H1 (cell line): Measurements from ENCODE around the gene TMEM108. TPM values are rescaled to one million over a fixed set of nuclear protein-coding genes. Genes with fewer than 3 reads are reported as not detected.

Source experiments
- CTCF ChIA-PET: fragments of 300-600 bp; sonication (Branson Sonifier 250); formaldehyde crosslinking; loops from one replicate; lab custom pipeline; 2021; ENCODE audit not compliant: partially characterized antibody; lab: Charles Lee
- POLR2A ChIA-PET: fragments of 300-600 bp; sonication (Branson Sonifier 250); formaldehyde crosslinking; loops from one replicate; lab custom pipeline; 2021; ENCODE audit warnings: inconsistent platforms; ENCODE audit not compliant: partially characterized antibody; lab: Charles Lee
- DNase-seq, 2 experiments: peaks; one replicate each; pipeline versions ENCODE4 v3.0.0 to v3.0.0-alpha.2; 2010 to 2022; ENCODE audit warnings: low spot score in 2 of 2, low read depth in 1 of 2, mixed read lengths in 1 of 2
- FAIRE-seq: peaks from 2 replicates; lab custom pipeline; 2011; peaks lifted over from hg19 to GRCh38; lab: Jason Lieb, UNC
- H2AFZ ChIP-seq: 2 replicates; pipeline ENCODE4 v1.8.1; 2012; ENCODE audit warnings: low read length, inconsistent platforms
- H2AK5ac ChIP-seq: 2 replicates; pipeline ENCODE4 v1.6.1; 2013; ENCODE audit warnings: low read depth, low read length
- H2BK120ac ChIP-seq: replicated peaks from 2 replicates; pipeline ENCODE3; 2013; ENCODE audit warnings: low read depth, low read length, inconsistent platforms
- H2BK12ac ChIP-seq: 2 replicates; pipeline ENCODE4 v1.6.1; 2013; ENCODE audit warnings: low read depth, low read length
- H2BK15ac ChIP-seq: 2 replicates; pipeline ENCODE4 v1.6.1; 2013; ENCODE audit warnings: low read length
- H2BK20ac ChIP-seq: 2 replicates; pipeline ENCODE4 v1.6.1; 2013; ENCODE audit warnings: low read length
- H2BK5ac ChIP-seq: 2 replicates; pipeline ENCODE4 v1.6.1; 2013; ENCODE audit warnings: low read depth, low read length
- H3K14ac ChIP-seq: 2 replicates; pipeline ENCODE4 v1.6.1; 2013; ENCODE audit warnings: inconsistent platforms; ENCODE audit not compliant: insufficient read length
- H3K18ac ChIP-seq: 2 replicates; pipeline ENCODE4 v1.6.1; 2013; ENCODE audit warnings: low read length; ENCODE audit errors: extremely low read depth
- H3K23ac ChIP-seq: 2 replicates; pipeline ENCODE4 v1.6.1; 2013; ENCODE audit warnings: inconsistent platforms; ENCODE audit not compliant: insufficient read length
- H3K23me2 ChIP-seq: 2 replicates; pipeline ENCODE4 v1.6.1; 2013; ENCODE audit warnings: low read depth, low read length
- H3K27ac ChIP-seq: 2 replicates; pipeline ENCODE4 v1.6.1; 2011; ENCODE audit warnings: low read depth, low read length, inconsistent platforms
- H3K27me3 ChIP-seq, 4 experiments: replicated peaks in 1 of 4; 1 replicate in 1 of 4; 2 replicates in 3 of 4; pipeline versions ENCODE4 v1.6.1 to v1.8.1; 2011 to 2013; ENCODE audit warnings: low read length in 3 of 4, mild to moderate bottlenecking in 3 of 4, inconsistent platforms in 2 of 4, mixed read lengths in 2 of 4, moderate library complexity in 1 of 4; ENCODE audit not compliant: control insufficient read depth in 3 of 4, insufficient read depth in 3 of 4; ENCODE audit errors: extremely low read depth in 1 of 4
- H3K36me3 ChIP-seq, 4 experiments: 2 replicates each; pipeline versions ENCODE4 v1.6.1 to v1.8.1; 2011 to 2013; ENCODE audit warnings: mild to moderate bottlenecking in 4 of 4, low read length in 3 of 4, moderate library complexity in 2 of 4, control low read depth in 1 of 4, inconsistent platforms in 1 of 4; ENCODE audit not compliant: insufficient read depth in 4 of 4, control insufficient read depth in 2 of 4
- H3K4ac ChIP-seq: replicated peaks from 2 replicates; pipeline ENCODE3; 2013; ENCODE audit warnings: low read length, low read depth, mixed read lengths, inconsistent platforms; ENCODE audit not compliant: insufficient read length
- H3K4me1 ChIP-seq, 4 experiments: replicated peaks in 1 of 4; 1 replicate in 1 of 4; 2 replicates in 3 of 4; pipeline versions ENCODE4 v1.6.1 to v1.8.1; 2011 to 2013; ENCODE audit warnings: low read length in 3 of 4, inconsistent platforms in 2 of 4, mixed read lengths in 1 of 4; ENCODE audit not compliant: insufficient read depth in 4 of 4, control insufficient read depth in 3 of 4
- H3K4me2 ChIP-seq, 2 experiments: 2 replicates each; pipeline versions ENCODE4 v1.6.1 to v1.8.1; 2011 to 2013; ENCODE audit warnings: low read depth in 2 of 2, low read length in 2 of 2, control low read depth in 1 of 2, inconsistent platforms in 1 of 2, mild to moderate bottlenecking in 1 of 2; ENCODE audit not compliant: insufficient read depth in 1 of 2
- H3K4me3 ChIP-seq, 4 experiments: fragments of 200-600, 300-600 bp in 1 of 4; sonication (generic), shearing (Covaris generic), sonication (Bioruptor Twin) in 1 of 4; 2 replicates each; pipeline versions ENCODE4 v1.5.1 to v1.8.1; 2011 to 2016; ENCODE audit warnings: low read length in 4 of 4, low read depth in 3 of 4, control low read depth in 2 of 4, inconsistent platforms in 2 of 4, mild to moderate bottlenecking in 2 of 4, mixed read lengths in 1 of 4, moderate library complexity in 1 of 4; ENCODE audit not compliant: insufficient read depth in 2 of 4; ENCODE audit errors: extremely low read depth in 1 of 4
- H3K56ac ChIP-seq: replicated peaks from 2 replicates; pipeline ENCODE3; 2013; ENCODE audit warnings: low read depth, mild to moderate bottlenecking, mixed read lengths, low read length, inconsistent platforms; ENCODE audit not compliant: insufficient read length
- H3K79me1 ChIP-seq: 2 replicates; pipeline ENCODE4 v1.6.1; 2013; ENCODE audit warnings: low read depth, low read length, control low read depth
- H3K79me2 ChIP-seq, 2 experiments: 2 replicates each; pipeline versions ENCODE4 v1.6.1 to v1.8.1; 2012 to 2013; ENCODE audit warnings: low read length in 2 of 2, mild to moderate bottlenecking in 2 of 2, inconsistent platforms in 1 of 2; ENCODE audit not compliant: insufficient read depth in 2 of 2, control insufficient read depth in 1 of 2
- H3K9ac ChIP-seq, 4 experiments: replicated peaks in 1 of 4; 1 replicate in 1 of 4; 2 replicates in 3 of 4; pipeline versions ENCODE4 v1.6.1 to v1.8.1; 2011 to 2013; ENCODE audit warnings: low read depth in 3 of 4, low read length in 3 of 4, control low read depth in 2 of 4, mild to moderate bottlenecking in 2 of 4, moderate library complexity in 2 of 4, inconsistent platforms in 1 of 4; ENCODE audit errors: extremely low read depth in 1 of 4
- H3K9me3 ChIP-seq, 2 experiments: 2 replicates each; pipeline versions ENCODE4 v1.6.1 to v1.8.1; 2012 to 2013; ENCODE audit warnings: mild to moderate bottlenecking in 2 of 2, moderate library complexity in 2 of 2, control low read depth in 1 of 2, inconsistent platforms in 1 of 2, low read depth in 1 of 2, low read length in 1 of 2, mixed read lengths in 1 of 2; ENCODE audit not compliant: insufficient read depth in 2 of 2
- H4K20me1 ChIP-seq, 2 experiments: replicated peaks in 1 of 2; 2 replicates each; pipeline versions ENCODE3 to v1.8.1; 2011 to 2013; ENCODE audit warnings: inconsistent platforms in 2 of 2, low read length in 2 of 2, mild to moderate bottlenecking in 1 of 2; ENCODE audit not compliant: insufficient read depth in 2 of 2, control insufficient read depth in 1 of 2
- H4K5ac ChIP-seq: 2 replicates; pipeline ENCODE4 v1.6.1; 2013; ENCODE audit warnings: low read length, low read depth, mixed read lengths, inconsistent platforms; ENCODE audit not compliant: insufficient read length
- H4K8ac ChIP-seq: 2 replicates; pipeline ENCODE4 v1.8.0; 2013; ENCODE audit warnings: mild to moderate bottlenecking, moderate library complexity, low read length, inconsistent platforms; ENCODE audit not compliant: insufficient read depth; ENCODE audit errors: extremely low read depth
- H4K91ac ChIP-seq: replicated peaks from 2 replicates; pipeline ENCODE3; 2013; ENCODE audit warnings: low read length, mixed read lengths, inconsistent platforms; ENCODE audit not compliant: insufficient read length
- GABPA ChIP-seq: IDR thresholded peaks from 2 replicates; pipeline ENCODE4 v1.6.1; 2011; ENCODE audit warnings: mild to moderate bottlenecking, low read length, moderate library complexity, borderline replicate concordance; ENCODE audit not compliant: insufficient read depth
- HDAC2 ChIP-seq, 2 experiments: fragments of 300-600 bp in 1 of 2; sonication (generic) in 1 of 2; IDR thresholded peaks; 2 replicates each; pipeline ENCODE4 v1.6.1; 2011 to 2012; ENCODE audit warnings: low read depth in 2 of 2, low read length in 2 of 2, mild to moderate bottlenecking in 2 of 2, moderate library complexity in 2 of 2, borderline replicate concordance in 1 of 2, inconsistent platforms in 1 of 2
- WGBS, 2 experiments: shearing (Covaris generic) in 1 of 2; methylation state at CpG; one replicate each; pipeline versions ENCODE4 v1.1.6 to v1.1.7; 2013 to 2015; ENCODE audit warnings: low lambda C conversion rate in 2 of 2, mixed read lengths in 2 of 2, inconsistent platforms in 1 of 2, low coverage in 1 of 2, missing lambda C conversion rate in 1 of 2; ENCODE audit not compliant: insufficient replicate concordance in 2 of 2, insufficient coverage in 1 of 2, insufficient read length in 1 of 2; ENCODE audit errors: extremely low coverage in 1 of 2, missing lambda C conversion rate in 1 of 2; 5-methylcytosine and 5-hydroxymethylcytosine counted together
- polyA plus RNA-seq, 7 experiments: library from polyadenylated mRNA; depleted of rRNA in 3 of 7; stranded (reverse) in 5 of 7; unstranded in 2 of 7; fragments of >200 nt in 5 of 7; fragments of 200-250 nt in 2 of 7; gene quantifications; 1 replicate in 5 of 7; 2 replicates in 1 of 7; 4 replicates in 1 of 7; pipeline versions ENCODE4 v1.2.1 to v1.2.3, GENCODE V29; 2011 to 2013; ENCODE audit warnings: missing spikeins in 2 of 7, mixed read lengths in 2 of 7
- total RNA-seq: library from RNA; stranded (reverse); fragmentation: NEBNext Ultra II Directional; extraction: Animal tissue kit (Norgen Biotek cat#: 25700); gene quantifications from 2 replicates; pipeline ENCODE4 v1.2.1, GENCODE V29; 2021

TMEM108 gene
- total and polyA plus RNA-seq, 2 of the 8 experiments (the other 6 are each of a cell fraction or from before 2014, with no cell fraction given) = 14.3 to 16.2 TPM

DNA sequence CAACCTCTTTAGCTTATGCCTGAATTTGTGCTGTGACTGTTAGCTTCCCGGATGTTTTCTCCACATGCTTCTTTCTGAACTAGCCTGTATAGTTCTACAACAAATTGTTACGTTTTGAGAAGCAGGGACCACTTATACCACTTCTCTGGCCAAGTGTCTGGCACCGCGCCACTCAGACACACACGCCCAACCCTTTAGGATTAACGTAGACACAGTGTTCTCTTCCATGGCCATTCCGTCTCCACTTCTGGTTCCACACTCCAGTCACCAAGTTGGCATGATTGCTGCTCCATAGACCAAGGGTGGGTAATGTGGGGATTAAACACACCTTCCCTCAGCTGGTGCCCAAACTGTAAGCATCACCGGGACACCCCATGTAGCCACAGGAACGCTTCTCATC is 755 bp upstream of the TMEM108 start:
- Histone ChIP-seq H3K18ac (no peak overlapping the region), H3K9me3 (no peaks in the 10 kb centered on the region), H3K27ac (no peak overlapping the region), H3K36me3 (no peaks in the 10 kb centered on the region), H3K23ac (no peak overlapping the region), H4K20me1 (no peaks in the 10 kb centered on the region), H2BK20ac (no peak overlapping the region), H3K79me1 (no peaks in the 10 kb centered on the region), H3K23me2 (peaks cover 4% of the 10 kb centered on the region; the same call in 1 of the 2 replicates), H2BK120ac (no peak overlapping the region), H2AFZ (no peak overlapping the region), H4K91ac (no peak overlapping the region), H2BK15ac (peak overlapping the region; percentile 88; the same call in 1 of the 2 replicates), H4K8ac (peak overlapping the region; percentile 64; the same call in 1 of the 2 replicates), H2BK5ac (no peak overlapping the region), H2AK5ac (no peak overlapping the region), H3K4me1 (peaks cover 5 to 12% (median 12%) of the 10 kb centered on the region in 4 experiments; a peak in 6 of 7 replicates), H3K27me3 (peaks cover 0 to 18% (median 9%) of the 10 kb centered on the region in 4 experiments; a peak in 5 of 7 replicates), H4K5ac (peak overlapping the region; percentile 2), H3K56ac (no peak overlapping the region), H2BK12ac (peak overlapping the region; percentile 18; the same call in 1 of the 2 replicates), H3K4me2 (peak overlapping the region; percentile 82 to 92), H3K4ac (no peak overlapping the region), H3K79me2 (no peaks in the 10 kb centered on the region; a peak in 1 of 4 replicates), H3K14ac (no peak overlapping the region), H3K4me3 (peak overlapping the region; percentile 57 to 96 (median 74); a peak in 5 of 8 replicates), H3K9ac (no peak overlapping the region; a peak in 1 of 7 replicates)
- ChIA-PET POLR2A (interaction anchor here (0.6 kb wide), 1 partner anchor 338 kb away, joined by 3 read pairs; no protein-coding TSS in a partner anchor), CTCF (interaction anchor here (1.1 to 10.0 kb wide), 6 partner anchors 31 to 349 kb away, joined by 3 to 93 read pairs (median 3); no protein-coding TSS in a partner anchor)
- TF ChIP-seq HDAC2 (IDR thresholded peaks at IDR 0.05; ENCODE audit: borderline replicate concordance in 1 of 2, low read depth in 2 of 2, low read length in 2 of 2) = 0 out of 4 replicates have a peak, but pooled peaks of 1 of the 2 experiments have one; percentile 11
- TF ChIP-seq GABPA = no peak
- FAIRE-seq (no peak), DNase-seq (no peak)
- WGBS, 2 experiments = 90% methylated on average over 9 of the region's 9 CpGs; no CpG with 5 or more reads in 1 of the 2 experiments
